Measurements from ENCODE around the gene CCNG1. TPM values are rescaled to one million over a fixed set of nuclear protein-coding genes. Genes with fewer than 3 reads are reported as not detected.
A peak's percentile ranks its signal among the peaks of the same experiment; 100 is the strongest.

CCNG1 gene
- total and polyA plus RNA-seq, 9 of the 15 experiments (the other 6 are each of a cell fraction or from before 2014, with no cell fraction given), result 121 to 293 (median 245) TPM

DNA sequence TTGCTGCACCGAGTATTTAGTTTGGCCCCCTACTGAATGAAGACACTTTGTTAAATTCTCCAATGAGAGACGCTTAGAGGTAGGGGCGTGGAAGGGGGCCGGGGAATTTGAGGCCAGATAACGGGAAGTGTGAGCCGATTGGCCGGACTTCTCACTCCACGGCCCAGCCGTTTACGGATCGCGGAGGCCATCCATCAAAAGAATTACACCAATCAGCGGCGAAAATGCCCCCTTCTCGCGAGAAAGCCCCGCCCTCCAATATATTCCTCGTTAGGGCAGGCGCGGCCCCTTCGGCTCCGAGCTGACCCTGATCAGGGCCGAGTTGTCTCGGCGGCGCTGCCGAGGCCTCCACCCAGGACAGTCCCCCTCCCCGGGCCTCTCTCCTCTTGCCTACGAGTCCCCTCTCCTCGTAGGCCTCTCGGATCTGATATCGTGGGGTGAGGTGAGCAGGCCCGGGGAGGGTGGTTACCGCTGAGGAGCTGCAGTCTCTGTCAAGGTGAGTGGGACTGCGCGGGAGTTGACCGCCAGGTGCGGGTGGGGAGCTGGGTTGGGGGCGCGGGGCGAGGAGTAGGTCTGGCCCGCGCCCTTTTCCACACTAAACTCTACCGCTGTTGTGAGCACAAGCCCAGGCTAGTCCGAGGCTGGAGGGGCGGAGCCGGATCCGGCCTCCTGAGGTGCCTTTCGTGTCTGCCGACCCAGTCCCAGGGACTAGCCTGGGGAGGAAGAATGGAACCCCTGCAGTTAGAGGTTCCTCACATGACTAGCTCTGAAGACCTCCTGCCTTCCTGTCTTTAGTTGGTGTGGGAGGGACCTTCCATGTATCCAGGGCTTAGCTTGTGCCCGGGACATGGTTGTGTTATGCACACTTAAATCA is at the start of gene CCNG1 (continued):
- no peak for TF ChIP-seq CHD7 (IDR thresholded peaks at IDR 0.05; ENCODE audit: low read depth, low read length)
- no peak for TF ChIP-seq STAG1 (CRISPR knock-in tag; IDR thresholded peaks at IDR 0.05; ENCODE audit: borderline replicate concordance)
- TF ChIP-seq, protein P1, sequence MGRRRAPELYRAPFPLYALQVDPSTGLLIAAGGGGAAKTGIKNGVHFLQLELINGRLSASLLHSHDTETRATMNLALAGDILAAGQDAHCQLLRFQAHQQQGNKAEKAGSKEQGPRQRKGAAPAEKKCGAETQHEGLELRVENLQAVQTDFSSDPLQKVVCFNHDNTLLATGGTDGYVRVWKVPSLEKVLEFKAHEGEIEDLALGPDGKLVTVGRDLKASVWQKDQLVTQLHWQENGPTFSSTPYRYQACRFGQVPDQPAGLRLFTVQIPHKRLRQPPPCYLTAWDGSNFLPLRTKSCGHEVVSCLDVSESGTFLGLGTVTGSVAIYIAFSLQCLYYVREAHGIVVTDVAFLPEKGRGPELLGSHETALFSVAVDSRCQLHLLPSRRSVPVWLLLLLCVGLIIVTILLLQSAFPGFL (CRISPR knock-in tag; IDR thresholded peaks at IDR 0.05), result no peak
- peak; percentile 93 for TF ChIP-seq PHF8 (IDR thresholded peaks at IDR 0.05; ENCODE audit: borderline replicate concordance, low read length)
- TF ChIP-seq, protein P2, sequence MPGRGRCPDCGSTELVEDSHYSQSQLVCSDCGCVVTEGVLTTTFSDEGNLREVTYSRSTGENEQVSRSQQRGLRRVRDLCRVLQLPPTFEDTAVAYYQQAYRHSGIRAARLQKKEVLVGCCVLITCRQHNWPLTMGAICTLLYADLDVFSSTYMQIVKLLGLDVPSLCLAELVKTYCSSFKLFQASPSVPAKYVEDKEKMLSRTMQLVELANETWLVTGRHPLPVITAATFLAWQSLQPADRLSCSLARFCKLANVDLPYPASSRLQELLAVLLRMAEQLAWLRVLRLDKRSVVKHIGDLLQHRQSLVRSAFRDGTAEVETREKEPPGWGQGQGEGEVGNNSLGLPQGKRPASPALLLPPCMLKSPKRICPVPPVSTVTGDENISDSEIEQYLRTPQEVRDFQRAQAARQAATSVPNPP (IDR thresholded peaks at IDR 0.05; ENCODE audit: borderline replicate concordance, insufficient read depth, insufficient read length), result no peak
- 0 out of 2 replicates have a peak, but pooled peaks have one; percentile 10 for TF ChIP-seq HMBOX1 (IDR thresholded peaks at IDR 0.05)
- no peak for TF ChIP-seq TARDBP (IDR thresholded peaks at IDR 0.05)
- TF ChIP-seq ZNF511 (CRISPR knock-in tag; IDR thresholded peaks at IDR 0.05), result 0 out of 2 replicates have a peak, but pooled peaks have one; percentile 43
- TF ChIP-seq NR1H2 (CRISPR knock-in tag; IDR thresholded peaks at IDR 0.05), result 0 out of 2 replicates have a peak, but pooled peaks have one; percentile 32
- 0 out of 2 replicates have a peak, but pooled peaks have one; percentile 12 for TF ChIP-seq TCF3 (CRISPR knock-in tag; IDR thresholded peaks at IDR 0.05)
- TF ChIP-seq BHLHE40 (IDR thresholded peaks at IDR 0.05; ENCODE audit: low read length), result no peak
